Islet of Langerhans (tissue), 1 donor: ENCODE data around the gene IVNS1ABP.
"Not testable (repeated sequence)": the region's sequence is repeated elsewhere in the genome, so short reads cannot be mapped to it uniquely, and the experiment has no call there.

Source experiments
- FAIRE-seq: peaks from one replicate; lab custom pipeline; 2011; peaks lifted over from hg19 to GRCh38; lab: Jason Lieb, UNC

The IVNS1ABP gene

GRCh38 chr1:185328255-185328654 is 11.2 kb upstream of the IVNS1ABP start:
- FAIRE-seq = no peak

- FAIRE-seq = no peak
Measured at GRCh38 chr1:185325413-185325812, 8.4 kb upstream of the IVNS1ABP start.

- no peak for FAIRE-seq
Measured at GRCh38 chr1:185324118-185324517, 7.1 kb upstream of the IVNS1ABP start.

GRCh38 chr1:185322636-185323035 is 5.6 kb upstream of the IVNS1ABP start:
- FAIRE-seq = no peak

GRCh38 chr1:185321653-185322221 is 4.7 kb upstream of the IVNS1ABP start:
- FAIRE-seq = not testable (repeated sequence)

GRCh38 chr1:185321104-185321503 is 4.1 kb upstream of the IVNS1ABP start:
- FAIRE-seq = not testable (repeated sequence)

GRCh38 chr1:185319139-185319475 is 2.1 kb upstream of the IVNS1ABP start:
- FAIRE-seq = no peak

- FAIRE-seq = no peak
Measured at GRCh38 chr1:185318431-185319138, 1.5 kb upstream of the IVNS1ABP start.

GRCh38 chr1:185317886-185318310 is 855 bp upstream of the IVNS1ABP start:
- FAIRE-seq = no peak

- no peak for FAIRE-seq
Measured at GRCh38 chr1:185316163-185317033, 645 bp downstream of the IVNS1ABP start.

- FAIRE-seq = no peak
Measured at GRCh38 chr1:185315445-185316071, 1.5 kb downstream of the IVNS1ABP start.

- FAIRE-seq = no peak
Measured at GRCh38 chr1:185314411-185314810, 2.6 kb downstream of the IVNS1ABP start.

- no peak for FAIRE-seq
Measured at GRCh38 chr1:185312361-185313138, 4.5 kb downstream of the IVNS1ABP start.

- no peak for FAIRE-seq
Measured at GRCh38 chr1:185311589-185312225, 5.3 kb downstream of the IVNS1ABP start.

- no peak for FAIRE-seq
Measured at GRCh38 chr1:185309566-185309965, 7.5 kb downstream of the IVNS1ABP start.

- no peak for FAIRE-seq
Measured at GRCh38 chr1:185308126-185308525, 8.9 kb downstream of the IVNS1ABP start.

- FAIRE-seq = no peak
Measured at GRCh38 chr1:185305419-185305818, 11.6 kb downstream of the IVNS1ABP start.

GRCh38 chr1:185300152-185300551 is 16.9 kb downstream of the IVNS1ABP start:
- FAIRE-seq = no peak

GRCh38 chr1:185297982-185298381 is 19.1 kb downstream of the IVNS1ABP start:
- FAIRE-seq = no peak

GRCh38 chr1:185295091-185295490 is 22.0 kb downstream of the IVNS1ABP start:
- no peak for FAIRE-seq

- FAIRE-seq = no peak
Measured at GRCh38 chr1:185293967-185294542, 23.0 kb downstream of the IVNS1ABP start.
